GM12801 (cell line): Measurements from ENCODE around the gene AKAP8.

ENCODE experiments used
- CTCF ChIP-seq: IDR thresholded peaks from one replicate; pipeline ENCODE4 v1.5.1; 2011; ENCODE audit warnings: control low read depth; ENCODE audit not compliant: insufficient read length; ENCODE audit errors: extremely low read depth

AKAP8 gene

GRCh38 chr19:15418231-15418578 is 38.6 kb upstream of the AKAP8 start:
- TF ChIP-seq CTCF, result no peak

GRCh38 chr19:15417699-15418098 is 38.1 kb upstream of the AKAP8 start:
- TF ChIP-seq CTCF, result no peak

- no peak for TF ChIP-seq CTCF
Measured at GRCh38 chr19:15412832-15413231, 33.2 kb upstream of the AKAP8 start.

GRCh38 chr19:15404780-15405211 is 25.2 kb upstream of the AKAP8 start:
- no peak for TF ChIP-seq CTCF

- no peak for TF ChIP-seq CTCF
Measured at GRCh38 chr19:15404097-15404779, 24.7 kb upstream of the AKAP8 start.

GRCh38 chr19:15403151-15403531 is 23.6 kb upstream of the AKAP8 start:
- TF ChIP-seq CTCF, result no peak

- no peak for TF ChIP-seq CTCF
Measured at GRCh38 chr19:15402411-15403150, 23.0 kb upstream of the AKAP8 start.
